Lower leg skin (tissue), 4 donors: ENCODE measurements around the gene ZNF777. TPM values are rescaled to one million over a fixed set of nuclear protein-coding genes. Genes with fewer than 3 reads are reported as not detected.
A peak's percentile ranks its signal among the peaks of the same experiment; 100 is the strongest.

Source experiments
- DNase-seq, 2 donors: peaks; one replicate each; pipeline ENCODE4 v3.0.0-alpha.2; 2019; ENCODE audit warnings: low spot score in 2 of 2
- H3K4me3 ChIP-seq: fragments of 200-600 bp; sonication (generic); 2 replicates; pipeline ENCODE4 v1.5.1; 2017; ENCODE audit warnings: mild to moderate bottlenecking, low read depth; ENCODE audit not compliant: poor library complexity, severe bottlenecking
- CTCF ChIP-seq, 3 donors: fragments of 450-650 bp; IDR thresholded peaks; one replicate each; pipeline ENCODE4 v1.5.1; 2016; ENCODE audit warnings: antibody characterized with exemption in 3 of 3, mild to moderate bottlenecking in 3 of 3, moderate library complexity in 2 of 3
- POLR2A ChIP-seq, 2 donors: fragments of 450-650 bp; IDR thresholded peaks; one replicate each; pipeline ENCODE4 v1.6.1; 2016 to 2017; ENCODE audit warnings: antibody characterized with exemption in 2 of 2, mild to moderate bottlenecking in 1 of 2, moderate library complexity in 1 of 2
- WGBS, 2 donors: methylation state at CpG; one replicate each; pipeline ENCODE4 v1.1.5; 2018; 5-methylcytosine and 5-hydroxymethylcytosine counted together
- intact Hi-C: fragments of 100-400 bp; cut with DNase I; formaldehyde crosslinking; loops from one replicate; pipeline ENCODE4 v1.15.0; 2023; ENCODE audit warnings: low total_unique reads
- total RNA-seq, 4 donors: library from RNA; depleted of rRNA; stranded (reverse); fragments of >200 nt; gene quantifications; one replicate each; pipeline ENCODE4 v1.1.0, GENCODE V29; 2016

ZNF777 gene
- total RNA-seq, result 10 to 100 TPM; 10.6 to 18.7 (median 15.4) TPM

- no peak for TF ChIP-seq POLR2A (IDR thresholded peaks at IDR 0.05)
- no peak for TF ChIP-seq CTCF (IDR thresholded peaks at IDR 0.05)
- intact Hi-C loops, result no loop called here
- DNase-seq, result peak; percentile 85 to 96
- peak within 1 kb of the TSS; percentile 68 for H3K4me3 ChIP-seq
- 0 to 1% methylated on average over 32 to 34 of the region's 64 CpGs for WGBS, 2 donors
These were observed at the start of gene ZNF777 for GRCh38 chr7:149460493-149461277. TSS of gene ZNF777 (minus strand) at chr7:149461062. CDS start at chr7:149456022, 5,040 bp downstream.

GRCh38 chr7:149510248-149510647 lies 49.4 kb upstream of the ZNF777 start:
- intact Hi-C loops, result no loop called here
- no peak for DNase-seq
- no peak overlapping the region for H3K4me3 ChIP-seq
- TF ChIP-seq POLR2A (IDR thresholded peaks at IDR 0.05) (no peak), CTCF (IDR thresholded peaks at IDR 0.05) (no peak)

- intact Hi-C loops, result no loop called here
- DNase-seq, result no peak
- H3K4me3 ChIP-seq, result no peak overlapping the region
- TF ChIP-seq CTCF (IDR thresholded peaks at IDR 0.05) (no peak), POLR2A (IDR thresholded peaks at IDR 0.05) (no peak)
These were observed 48.9 kb upstream of the ZNF777 start for GRCh38 chr7:149509774-149510173.

- intact Hi-C loops, result no loop called here
- no peak overlapping the region for H3K4me3 ChIP-seq
- TF ChIP-seq CTCF (IDR thresholded peaks at IDR 0.05) (no peak), POLR2A (IDR thresholded peaks at IDR 0.05) (no peak)
- DNase-seq, result no peak
These were observed 44.7 kb upstream of the ZNF777 start for GRCh38 chr7:149505551-149505950.

- DNase-seq, result no peak
- H3K4me3 ChIP-seq, result no peak overlapping the region
- TF ChIP-seq CTCF (IDR thresholded peaks at IDR 0.05) (no peak), POLR2A (IDR thresholded peaks at IDR 0.05) (no peak)
- WGBS, 2 donors, result 82 to 87% methylated on average over 13 of the region's 13 CpGs
- intact Hi-C loops, result no loop called here
These were observed 40.8 kb upstream of the ZNF777 start for GRCh38 chr7:149501651-149502050.

- intact Hi-C loops, result no loop called here
- no peak for DNase-seq
- H3K4me3 ChIP-seq, result no peak overlapping the region
- no peak for TF ChIP-seq POLR2A (IDR thresholded peaks at IDR 0.05)
- no peak for TF ChIP-seq CTCF (IDR thresholded peaks at IDR 0.05)
- WGBS, 2 donors, result 72 to 81% methylated on average over 4 of the region's 4 CpGs
These were observed 40.0 kb upstream of the ZNF777 start for GRCh38 chr7:149500910-149501309.
